GM23338 (cell line): ENCODE results near the gene NET1. TPM values are rescaled to one million over a fixed set of nuclear protein-coding genes. Genes with fewer than 3 reads are reported as not detected.

Experiments
- ATAC-seq: fragments of 200-7000 bp; cut with Tn5 transposase; 3 replicates; pipeline ENCODE4 v1.9.1; 2020
- DNase-seq: peaks from one replicate; pipeline ENCODE4 v3.0.0-alpha.2; 2015; ENCODE audit warnings: low spot score
- H2AFZ ChIP-seq: fragments of 200-600 bp; sonication (generic); 2 replicates; pipeline ENCODE4 v1.8.0; 2016; ENCODE audit warnings: antibody characterized with exemption, mild to moderate bottlenecking, moderate library complexity
- H3F3A ChIP-seq: fragments of 200-600 bp; sonication (generic); replicated peaks from 2 replicates; pipeline ENCODE4 v1.8.0; 2017; ENCODE audit warnings: antibody characterized with exemption, mixed run types, low read depth
- H3K27ac ChIP-seq: fragments of 200-600 bp; sonication (generic); 2 replicates; pipeline ENCODE4 v1.6.1; 2016; ENCODE audit warnings: low read depth
- H3K27me3 ChIP-seq: fragments of 200-600 bp; sonication (generic); 2 replicates; pipeline ENCODE4 v1.8.0; 2016; ENCODE audit warnings: mild to moderate bottlenecking, mixed run types, moderate library complexity; ENCODE audit not compliant: insufficient read depth
- H3K36me3 ChIP-seq: fragments of 200-600 bp; sonication (generic); 2 replicates; pipeline ENCODE4 v1.8.0; 2016; ENCODE audit warnings: mild to moderate bottlenecking; ENCODE audit not compliant: insufficient read depth
- H3K4me1 ChIP-seq: fragments of 200-600 bp; sonication (generic); 2 replicates; pipeline ENCODE4 v1.8.0; 2016; ENCODE audit warnings: mild to moderate bottlenecking, moderate library complexity; ENCODE audit not compliant: insufficient read depth
- H3K4me2 ChIP-seq: fragments of 200-600 bp; sonication (generic); 2 replicates; pipeline ENCODE4 v1.7.1; 2017; ENCODE audit warnings: mixed run types
- H3K4me3 ChIP-seq: fragments of 200-600 bp; sonication (generic); 2 replicates; pipeline ENCODE4 v1.6.1; 2016; ENCODE audit warnings: mixed run types
- H3K79me2 ChIP-seq: fragments of 200-600 bp; sonication (generic); replicated peaks from 2 replicates; pipeline ENCODE4 v1.8.0; 2017; ENCODE audit warnings: mild to moderate bottlenecking; ENCODE audit not compliant: insufficient read depth
- H3K9me2 ChIP-seq: fragments of 200-600 bp; sonication (generic); 2 replicates; pipeline ENCODE4 v1.8.0; 2017; ENCODE audit not compliant: insufficient read depth
- H4K20me1 ChIP-seq: fragments of 200-600 bp; sonication (generic); replicated peaks from 2 replicates; pipeline ENCODE4 v1.8.0; 2017; ENCODE audit warnings: mild to moderate bottlenecking; ENCODE audit not compliant: insufficient read depth
- H3K27ac Mint-ChIP-seq: 2 replicates; pipeline ENCODE4 v1.8.0; 2020; ENCODE audit warnings: inconsistent platforms, mild to moderate bottlenecking, moderate library complexity, mixed read lengths
- H3K27me3 Mint-ChIP-seq: 3 replicates; pipeline ENCODE4 v1.8.0; 2022; ENCODE audit warnings: low read depth, mild to moderate bottlenecking, moderate library complexity, mixed read lengths, inconsistent platforms; ENCODE audit not compliant: insufficient read depth, poor library complexity
- H3K36me3 Mint-ChIP-seq: 3 replicates; pipeline ENCODE4 v1.8.0; 2021; ENCODE audit warnings: low read depth, mild to moderate bottlenecking, inconsistent platforms, moderate library complexity, mixed read lengths
- H3K4me1 Mint-ChIP-seq: 3 replicates; pipeline ENCODE4 v1.8.0; 2020; ENCODE audit warnings: mild to moderate bottlenecking, inconsistent platforms, mixed read lengths
- H3K4me3 Mint-ChIP-seq: 3 replicates; pipeline ENCODE4 v1.8.0; 2021; ENCODE audit warnings: moderate library complexity, mild to moderate bottlenecking, inconsistent platforms, mixed read lengths
- H3K9me3 Mint-ChIP-seq: 3 replicates; pipeline ENCODE4 v1.8.0; 2020; ENCODE audit warnings: moderate library complexity, mild to moderate bottlenecking, inconsistent platforms, mixed read lengths
- CTCF ChIP-seq, 2 experiments: fragments of 200-600 bp in 1 of 2; sonication (generic) in 1 of 2; conservative IDR thresholded peaks; 2 replicates each; pipeline versions ENCODE4 v1.5.1 to v1.6.1; 2016 to 2017; ENCODE audit warnings: antibody characterized with exemption in 2 of 2, low read depth in 2 of 2, mild to moderate bottlenecking in 2 of 2, moderate library complexity in 1 of 2
- EZH2phosphoT487 ChIP-seq: fragments of 200-600 bp; sonication (generic); IDR thresholded peaks from one replicate; pipeline ENCODE4 v1.8.1; 2018; ENCODE audit warnings: antibody characterized with exemption; ENCODE audit not compliant: unreplicated experiment
- ZNF114 ChIP-seq: fragments of 250-450 bp; sonication (Bioruptor Pico); IDR thresholded peaks from 2 replicates; pipeline ENCODE4 v1.5.0; 2020; ENCODE audit warnings: mild to moderate bottlenecking, moderate library complexity
- ZNF462 ChIP-seq: fragments of 250-450 bp; sonication (Bioruptor Pico); IDR thresholded peaks from 2 replicates; pipeline ENCODE4 v1.5.0; 2020; ENCODE audit warnings: mild to moderate bottlenecking, moderate library complexity
- polyA plus RNA-seq: library from polyadenylated mRNA; unstranded; fragments of >200 nt; fragmentation: Nextera tagmentation; extraction: Ambion mirVana; gene quantifications from 2 replicates; pipeline ENCODE4 v1.2.1, GENCODE V29; 2016
- total RNA-seq: library from RNA; depleted of rRNA; stranded (reverse); fragments of >200 nt; shearing (Covaris generic); gene quantifications from 2 replicates; pipeline ENCODE4 v1.2.3, GENCODE V29; 2014

Gene NET1
- total and polyA plus RNA-seq, 2 experiments from 2014 or later = 47.9 to 93.9 TPM

- H3F3A ChIP-seq = peaks cover 6% of the 10 kb centered on the region; the same call in 1 of the 2 replicates
- Mint-ChIP-seq H3K4me1 (peaks cover 18% of the 10 kb centered on the region), H3K36me3 (no peaks in the 10 kb centered on the region; the same call in 2 of the 3 replicates), H3K27ac (no peak overlapping the region), H3K27me3 (peaks cover 30% of the 10 kb centered on the region), H3K9me3 (peaks cover 3% of the 10 kb centered on the region; the same call in 1 of the 3 replicates), H3K4me3 (no peak overlapping the region)
- TF ChIP-seq CTCF (conservative IDR thresholded peaks at IDR 0.05; ENCODE audit: low read depth in 2 of 2) = peak in 1 of 2 experiments; percentile 16; a peak in 1 of 4 replicates
- no peak for TF ChIP-seq ZNF114 (CRISPR knock-in tag)
- TF ChIP-seq EZH2phosphoT487 = no peak
- no peak for TF ChIP-seq ZNF462
- no peak overlapping the region for H3K4me3 ChIP-seq
- H2AFZ ChIP-seq = no peak overlapping the region
- DNase-seq = no peak
- no peaks in the 10 kb centered on the region for H3K79me2 ChIP-seq
- H4K20me1 ChIP-seq = no peaks in the 10 kb centered on the region
- no peak for ATAC-seq
- H3K4me2 ChIP-seq = no peak overlapping the region
- no peaks in the 10 kb centered on the region for H3K27me3 ChIP-seq
- H3K9me2 ChIP-seq = no peaks in the 10 kb centered on the region
- peaks cover 11% of the 10 kb centered on the region for H3K4me1 ChIP-seq
- no peak overlapping the region for H3K27ac ChIP-seq
- no peaks in the 10 kb centered on the region for H3K36me3 ChIP-seq
Observed at GRCh38 chr10:5482016-5482415, 69.7 kb downstream of the NET1 start.
